ENCODE measurements around the gene TEC.
"Not testable (repeated sequence)": the region's sequence is repeated elsewhere in the genome, so short reads cannot be mapped to it uniquely, and the experiment has no call there.

- TF ChIP-seq POLR2A (IDR thresholded peaks at IDR 0.05; ENCODE audit: low read length); GATA1 (IDR thresholded peaks at IDR 0.05; ENCODE audit: low read depth, low read length): not testable (repeated sequence)
Observed at GRCh38 chr4:48187066-48187465, 82.6 kb downstream of the TEC start.

All from erythroblast (primary cell).